ENCODE results near the gene HSDL2. TPM values are rescaled to one million over a fixed set of nuclear protein-coding genes. Genes with fewer than 3 reads are reported as not detected.

Gene HSDL2
- 100 to 1,000 TPM; 118 to 127 (median 121) TPM for polyA plus RNA-seq (ENCODE audit: insufficient read length in 3 of 3)

GRCh38 chr9:112380102-112380824, at the start of gene HSDL2:
HSDL2 (plus strand) TSS chr9:112380108; CDS start chr9:112380164, 56 bp downstream.
- peak in 2 of 3 donors; percentile 33 to 55 for DNase-seq (ENCODE audit: low read depth in 3 of 3, low spot score in 2 of 3)

- no peak for DNase-seq (ENCODE audit: low read depth in 3 of 3, low spot score in 2 of 3)
Measured at GRCh38 chr9:112331674-112331952, 48.3 kb upstream of the HSDL2 start.

DNA sequence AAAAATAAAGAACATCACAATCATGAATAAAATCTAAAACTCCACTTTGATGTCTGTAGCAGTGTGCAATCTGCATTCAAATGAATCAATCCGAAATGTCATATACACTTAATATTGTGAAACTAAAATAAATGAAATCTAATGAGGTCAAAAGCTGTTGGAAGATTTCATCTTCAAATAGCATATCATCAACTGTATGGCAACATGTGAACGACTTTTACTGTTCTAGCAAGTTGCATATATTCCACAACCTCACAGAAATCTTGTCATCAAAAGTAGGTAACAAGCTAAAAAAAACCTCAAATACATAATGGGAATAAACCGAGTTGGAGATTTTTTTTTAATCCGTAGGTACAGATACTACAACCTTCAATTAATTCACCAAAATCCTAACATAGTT, 47.7 kb upstream of the HSDL2 start:
- DNase-seq (ENCODE audit: low read depth in 3 of 3, low spot score in 2 of 3) = no peak

DNA sequence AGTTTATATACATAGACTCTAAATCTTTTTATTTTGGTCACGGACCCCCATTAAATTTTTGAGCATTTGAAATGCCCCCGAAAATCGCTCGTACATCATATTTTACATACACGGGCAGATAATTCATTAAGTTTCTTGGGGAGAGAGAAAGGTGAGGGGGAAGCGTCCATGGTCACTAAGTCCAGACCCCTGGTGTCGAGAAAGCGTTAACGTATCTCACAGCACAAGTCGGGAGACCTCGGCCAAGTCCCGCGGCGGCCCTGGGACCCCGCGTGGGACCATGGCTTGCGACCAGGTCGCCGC, 47.3 kb upstream of the HSDL2 start:
- DNase-seq (ENCODE audit: low read depth in 3 of 3, low spot score in 2 of 3) = no peak

GRCh38 chr9:112332977-112333638, 46.8 kb upstream of the HSDL2 start, which contains the start of gene PTBP3:
PTBP3 (minus strand) TSS chr9:112333619; CDS start chr9:112297865, 35,754 bp downstream.
- peak in 1 of 3 donors; percentile 53 for DNase-seq (ENCODE audit: low read depth in 3 of 3, low spot score in 2 of 3)

- DNase-seq (ENCODE audit: low read depth in 3 of 3, low spot score in 2 of 3) = peak; percentile 85 to 93 (median 90)
Measured at GRCh38 chr9:112333639-112334431, 46.1 kb upstream of the HSDL2 start.

DNA sequence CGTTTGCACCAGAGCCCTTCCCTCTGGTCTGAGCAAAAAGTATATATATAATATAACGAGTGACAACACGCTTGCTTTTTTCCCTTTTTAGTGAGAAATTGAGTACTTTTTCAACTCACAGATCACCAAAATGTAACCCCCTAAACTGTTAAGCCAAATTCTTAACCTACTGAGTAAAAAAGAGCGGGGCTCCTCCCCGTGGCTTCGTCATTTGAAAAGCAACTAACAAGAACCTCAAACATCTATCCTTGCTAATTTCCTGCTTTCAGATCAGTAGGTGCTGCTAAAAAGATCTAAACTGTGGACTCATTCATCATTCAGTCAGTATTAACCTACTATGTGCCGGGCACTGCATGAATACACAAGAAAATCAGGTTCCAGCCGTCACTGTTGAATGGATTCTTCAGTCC, 45.5 kb upstream of the HSDL2 start:
- no peak for DNase-seq (ENCODE audit: low read depth in 3 of 3, low spot score in 2 of 3)

DNA sequence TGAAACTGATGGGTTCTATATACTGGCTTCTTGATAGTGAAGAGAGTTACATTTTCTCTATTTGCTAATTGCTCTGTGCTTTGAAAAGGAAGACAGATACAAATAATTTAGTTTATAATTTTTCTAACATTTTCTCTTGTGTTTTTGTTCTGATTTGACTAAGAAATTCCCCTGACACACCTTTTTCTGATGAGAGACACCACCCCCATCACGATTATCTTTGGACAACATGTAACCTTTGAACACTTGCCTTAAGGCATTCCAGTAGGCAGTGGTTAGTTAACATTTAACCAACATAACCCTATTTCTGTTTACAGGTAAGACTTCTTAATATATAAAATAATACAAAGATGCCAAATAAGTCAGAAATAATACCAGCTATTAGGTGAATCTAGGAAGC, 42.4 kb upstream of the HSDL2 start:
- no peak for DNase-seq (ENCODE audit: low read depth in 3 of 3, low spot score in 2 of 3)

GRCh38 chr9:112338561-112338960, 41.3 kb upstream of the HSDL2 start:
- DNase-seq (ENCODE audit: low read depth in 3 of 3, low spot score in 2 of 3) = no peak

DNA sequence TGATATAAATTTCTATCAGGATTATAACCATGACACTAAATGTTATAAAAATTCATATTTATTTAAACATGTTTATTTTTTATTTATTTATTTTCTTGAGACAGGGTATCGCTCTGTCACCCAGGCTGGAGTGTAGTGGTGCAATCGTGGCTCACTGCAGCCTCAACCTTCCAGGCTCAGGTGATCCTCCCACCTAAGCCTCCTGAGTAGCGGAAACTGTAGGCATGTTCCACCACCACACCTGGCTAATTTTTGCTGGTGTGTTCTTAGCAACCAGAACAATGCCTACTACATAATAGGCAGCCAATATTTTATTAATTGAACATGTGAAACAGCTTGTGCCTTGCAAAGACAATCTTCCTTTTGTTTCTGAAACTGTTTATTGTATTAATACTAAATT, 40.0 kb upstream of the HSDL2 start:
- DNase-seq (ENCODE audit: low read depth in 3 of 3, low spot score in 2 of 3) = no peak

DNA sequence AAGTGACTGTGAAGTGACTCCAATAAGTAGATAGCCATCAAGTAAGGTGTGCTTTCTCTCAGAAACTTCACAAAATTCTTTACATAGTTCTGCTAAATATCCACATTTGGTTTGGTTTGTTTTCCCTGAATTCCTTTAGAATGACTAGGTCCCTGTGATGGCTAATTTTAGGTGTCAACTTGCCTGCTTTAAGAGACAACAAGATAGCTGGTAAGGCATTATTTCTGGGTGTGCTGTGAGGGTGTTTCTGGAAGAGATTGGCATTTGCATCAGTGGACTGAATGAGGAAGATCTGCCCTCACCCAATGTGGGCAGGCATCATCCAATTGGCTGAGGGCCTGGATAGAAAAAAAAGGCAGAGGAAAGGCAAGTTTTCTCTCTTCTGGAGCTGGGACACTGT, 38.2 kb upstream of the HSDL2 start:
- DNase-seq (ENCODE audit: low read depth in 3 of 3, low spot score in 2 of 3) = no peak

DNA sequence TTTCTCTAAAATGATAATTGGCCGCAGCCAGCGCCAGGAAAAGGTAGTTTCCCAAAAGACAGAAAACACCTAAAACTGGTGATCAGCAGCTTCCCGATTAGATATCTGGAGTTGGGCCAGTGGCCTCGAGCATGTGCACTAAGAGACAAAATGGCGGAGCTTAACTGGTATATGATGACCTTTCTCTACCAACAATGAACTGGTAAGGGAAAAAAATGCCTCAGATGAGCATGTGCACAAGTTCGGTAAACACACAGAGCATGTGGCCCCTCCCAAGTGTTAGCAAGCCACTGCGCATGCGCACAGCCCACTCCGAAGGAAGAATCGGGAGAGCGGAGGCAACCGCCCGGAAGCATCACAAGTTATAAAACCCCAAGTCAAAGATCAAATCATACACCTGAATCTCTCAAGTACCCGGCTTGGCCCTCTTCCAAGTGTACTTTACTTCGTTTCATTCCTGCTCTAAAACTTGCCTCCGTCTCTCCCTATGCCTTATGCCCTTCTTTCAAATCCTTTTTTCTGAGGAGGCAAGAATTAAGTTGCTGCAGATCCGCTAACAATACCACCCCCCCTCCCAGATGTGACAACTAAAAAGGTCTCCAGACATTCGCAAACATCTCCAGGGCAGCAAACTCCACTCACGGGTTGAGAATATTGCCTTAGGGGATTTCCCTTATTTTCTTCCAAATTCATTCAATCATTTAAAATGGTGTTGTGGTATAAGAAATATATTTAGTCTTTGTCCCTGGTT, 31.5 kb upstream of the HSDL2 start:
- peak in 1 of 3 donors; percentile 67 for DNase-seq (ENCODE audit: low read depth in 3 of 3, low spot score in 2 of 3)

GRCh38 chr9:112349008-112349333, 30.9 kb upstream of the HSDL2 start:
- DNase-seq (ENCODE audit: low read depth in 3 of 3, low spot score in 2 of 3) = no peak

DNA sequence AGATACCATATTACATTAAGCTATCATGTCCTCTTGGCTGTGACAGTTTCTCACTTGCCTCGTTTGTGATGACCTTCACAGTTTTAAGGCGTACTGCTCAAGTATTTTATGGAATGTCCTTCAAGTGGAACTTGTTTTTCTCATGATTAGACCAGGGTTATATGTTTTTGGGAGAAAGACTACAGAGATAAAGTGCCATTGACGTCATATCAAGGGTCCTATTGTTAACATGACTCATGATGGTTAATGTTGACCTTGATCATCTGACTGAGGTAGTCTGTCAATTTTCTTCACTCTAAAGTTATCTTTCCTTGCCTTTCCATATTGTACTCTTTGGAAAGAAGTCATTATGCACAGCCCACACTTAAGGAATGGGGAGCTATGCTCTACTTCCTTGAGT, 28.7 kb upstream of the HSDL2 start:
- no peak for DNase-seq (ENCODE audit: low read depth in 3 of 3, low spot score in 2 of 3)

- no peak for DNase-seq (ENCODE audit: low read depth in 3 of 3, low spot score in 2 of 3)
Measured at GRCh38 chr9:112352209-112352608, 27.7 kb upstream of the HSDL2 start.

DNA sequence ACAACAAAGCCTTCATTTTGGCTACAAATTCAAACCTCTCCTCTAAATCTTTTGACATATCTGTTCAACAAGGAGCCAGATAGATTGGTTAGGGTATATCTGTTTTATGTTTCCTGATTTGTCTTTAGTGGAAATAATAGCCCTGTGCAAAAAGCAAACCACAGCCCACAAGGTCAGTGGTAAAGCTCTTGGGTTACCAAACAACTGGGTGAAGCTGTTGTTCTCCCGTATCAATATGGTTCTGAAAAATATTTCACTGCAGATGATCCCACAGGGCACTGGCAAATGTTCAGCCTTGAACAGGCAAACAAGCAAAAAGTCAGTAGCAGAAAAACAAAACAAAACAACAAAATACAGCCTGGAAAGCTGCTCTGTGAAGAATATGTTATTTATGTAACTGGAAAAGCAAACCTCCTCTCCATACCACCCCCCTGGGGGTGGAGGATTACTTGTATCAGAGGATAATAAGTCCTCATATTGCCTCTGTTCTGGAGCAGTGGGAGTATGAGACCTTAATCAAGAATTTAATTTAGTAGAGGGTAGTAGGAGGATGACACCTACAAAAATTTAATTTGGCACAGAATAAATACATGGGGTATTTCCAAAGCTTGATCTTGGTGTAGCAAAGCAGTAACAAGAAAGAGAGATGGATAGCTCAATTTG, 25.7 kb upstream of the HSDL2 start:
- no peak for DNase-seq (ENCODE audit: low read depth in 3 of 3, low spot score in 2 of 3)

- DNase-seq (ENCODE audit: low read depth in 3 of 3, low spot score in 2 of 3) = no peak
Measured at GRCh38 chr9:112355427-112355897, 24.4 kb upstream of the HSDL2 start.

DNA sequence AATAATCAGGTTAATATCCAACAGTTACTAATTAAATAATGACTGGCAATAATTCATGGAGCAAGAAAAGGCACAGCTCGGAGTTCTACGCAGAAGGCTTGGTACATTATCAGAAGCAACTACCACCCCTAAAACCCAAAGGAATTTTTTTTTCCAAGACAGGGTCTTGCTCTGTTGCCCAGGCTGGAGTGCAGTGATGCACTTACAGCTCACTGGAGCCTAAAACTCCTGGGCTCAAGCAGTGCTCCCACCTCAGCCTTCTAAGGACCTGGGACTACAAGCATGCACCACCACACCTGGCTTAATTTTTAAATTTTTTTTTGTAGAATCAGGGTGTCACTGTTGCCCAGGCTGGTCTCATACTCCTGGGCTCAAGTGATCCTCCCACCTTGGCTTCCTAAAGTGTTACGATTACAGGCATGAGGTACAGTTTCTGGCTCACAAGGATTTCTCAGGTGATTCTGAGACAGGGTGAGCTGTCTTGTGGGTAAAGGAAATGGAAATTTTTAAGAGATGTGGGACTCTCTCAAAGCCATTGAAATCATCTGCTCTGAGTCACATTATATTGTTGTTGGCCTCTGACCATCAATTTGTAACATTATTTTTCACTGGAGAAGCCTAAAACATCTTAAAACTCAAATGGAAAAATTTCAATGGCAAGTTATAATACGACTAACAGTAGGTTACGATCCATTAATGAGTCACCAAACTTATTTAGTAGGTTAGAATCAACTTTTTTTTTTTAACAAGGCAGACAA, 19.7 kb upstream of the HSDL2 start:
- DNase-seq (ENCODE audit: low read depth in 3 of 3, low spot score in 2 of 3) = no peak

DNA sequence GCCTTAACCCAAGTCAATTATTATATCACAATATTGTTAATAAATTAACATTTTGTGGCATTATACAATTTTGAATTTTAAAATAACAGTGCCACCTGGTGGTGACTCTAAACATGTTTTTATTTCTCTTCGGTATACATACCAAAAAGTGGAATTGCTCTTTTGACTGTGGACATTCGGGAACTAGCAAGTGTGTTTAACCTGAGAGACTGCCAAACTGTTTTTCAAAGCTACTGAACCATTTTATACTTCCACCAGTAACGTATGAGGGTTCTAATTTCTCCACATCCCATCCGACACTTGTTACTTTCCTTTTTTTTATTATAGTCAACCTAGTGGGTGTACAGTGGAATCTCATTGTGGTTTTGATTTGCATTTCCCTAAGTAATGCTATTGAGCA, 18.3 kb upstream of the HSDL2 start:
- no peak for DNase-seq (ENCODE audit: low read depth in 3 of 3, low spot score in 2 of 3)

DNA sequence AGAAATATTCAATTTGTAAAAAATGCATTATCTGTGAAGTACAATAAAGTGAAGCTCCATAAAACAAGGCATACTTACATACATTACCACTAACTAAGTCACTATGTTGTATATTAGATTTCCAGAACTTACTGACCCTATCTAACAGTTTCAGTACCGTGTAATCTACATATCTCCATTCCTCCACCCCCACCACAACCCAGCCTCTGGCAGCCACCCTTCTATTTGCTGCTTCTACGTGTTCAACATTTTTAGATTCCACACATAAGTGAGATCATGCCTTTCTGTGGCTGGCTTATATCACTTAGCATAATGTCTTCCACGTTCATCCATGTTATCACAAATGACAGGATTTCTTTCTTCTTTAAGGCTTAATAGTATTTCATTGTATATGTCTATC, 15.1 kb upstream of the HSDL2 start:
- no peak for DNase-seq (ENCODE audit: low read depth in 3 of 3, low spot score in 2 of 3)
